SK-N-MC (cell line): ENCODE results near the gene TCN1.
"Not testable (repeated sequence)": the region's sequence is repeated elsewhere in the genome, so short reads cannot be mapped to it uniquely, and the experiment has no call there.

Source experiments
- EZH2 ChIP-seq: fragments of 200-600 bp; sonication (generic); IDR thresholded peaks from one replicate; pipeline ENCODE4 v1.6.1; 2017; ENCODE audit warnings: antibody characterized with exemption
- FOXP2 ChIP-seq: optimal IDR thresholded peaks from 2 replicates; pipeline ENCODE3; 2011; ENCODE audit warnings: mild to moderate bottlenecking, moderate library complexity; ENCODE audit not compliant: insufficient read depth; ENCODE audit errors: extremely low read length, control extremely low read depth
- POLR2AphosphoS5 ChIP-seq: IDR thresholded peaks from 2 replicates; pipeline ENCODE4 v1.6.1; 2012; ENCODE audit warnings: mild to moderate bottlenecking, low read depth, low read length, borderline replicate concordance

- not testable (repeated sequence) for TF ChIP-seq POLR2AphosphoS5, EZH2, FOXP2
These were observed 17.8 kb downstream of the TCN1 start for GRCh38 chr11:59848439-59848838.
